HCEC 1CT (cell line): ENCODE data around the gene CSNK1A1L.

Experiments
- DNase-seq: peaks from one replicate; pipeline ENCODE4 v3.0.0-alpha.2; 2017

Gene CSNK1A1L

GRCh38 chr13:37106642-37107041 lies 1.2 kb upstream of the CSNK1A1L start:
- DNase-seq, result no peak

- no peak for DNase-seq
Observed at GRCh38 chr13:37102896-37103295, 2.6 kb downstream of the CSNK1A1L start.

- DNase-seq, result no peak
Observed at GRCh38 chr13:37101201-37101600, 4.3 kb downstream of the CSNK1A1L start.

GRCh38 chr13:37100731-37101130 lies 4.7 kb downstream of the CSNK1A1L start:
- DNase-seq, result no peak

DNA sequence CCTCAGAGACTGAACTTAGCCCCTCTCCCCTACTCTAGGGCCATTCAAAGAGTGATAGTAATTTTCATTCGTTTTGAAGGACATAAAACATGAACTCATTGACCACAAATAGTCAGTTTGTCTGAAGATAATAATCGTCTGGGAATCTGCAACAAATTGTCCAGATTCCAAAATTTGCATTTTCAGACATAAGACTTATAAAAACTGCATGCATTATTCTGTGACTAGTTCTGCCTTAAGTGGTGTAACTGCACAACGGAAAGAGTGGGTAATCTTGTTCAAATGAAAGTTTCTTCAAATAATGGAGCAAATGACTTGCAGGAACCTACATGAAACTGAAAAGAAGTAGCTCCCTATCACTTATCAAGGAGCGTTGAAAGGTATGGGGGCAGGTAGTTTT lies 8.4 kb downstream of the CSNK1A1L start:
- no peak for DNase-seq

GRCh38 chr13:37094840-37095239 lies 10.6 kb downstream of the CSNK1A1L start:
- no peak for DNase-seq

- DNase-seq, result no peak
Observed at GRCh38 chr13:37094099-37094498, 11.4 kb downstream of the CSNK1A1L start.

DNA sequence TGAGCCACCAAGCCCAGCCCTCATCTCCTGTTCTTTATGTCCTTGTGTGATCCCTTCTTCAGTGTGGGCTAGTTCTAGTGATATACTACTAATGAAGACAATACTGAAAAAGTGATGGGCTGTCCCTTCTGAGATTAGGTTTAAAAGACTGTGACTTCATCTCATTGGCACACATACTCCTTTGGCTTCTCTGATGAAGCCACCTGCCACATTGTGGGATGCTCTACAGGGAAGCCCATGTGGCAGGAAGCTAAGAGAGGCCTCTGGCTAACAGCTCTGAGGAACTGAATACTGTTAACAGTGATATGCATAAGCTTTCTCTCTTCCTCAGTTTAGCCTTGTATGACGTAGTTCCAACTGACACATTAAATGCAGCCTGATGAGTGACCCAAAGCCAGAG lies 13.6 kb downstream of the CSNK1A1L start:
- no peak for DNase-seq

DNA sequence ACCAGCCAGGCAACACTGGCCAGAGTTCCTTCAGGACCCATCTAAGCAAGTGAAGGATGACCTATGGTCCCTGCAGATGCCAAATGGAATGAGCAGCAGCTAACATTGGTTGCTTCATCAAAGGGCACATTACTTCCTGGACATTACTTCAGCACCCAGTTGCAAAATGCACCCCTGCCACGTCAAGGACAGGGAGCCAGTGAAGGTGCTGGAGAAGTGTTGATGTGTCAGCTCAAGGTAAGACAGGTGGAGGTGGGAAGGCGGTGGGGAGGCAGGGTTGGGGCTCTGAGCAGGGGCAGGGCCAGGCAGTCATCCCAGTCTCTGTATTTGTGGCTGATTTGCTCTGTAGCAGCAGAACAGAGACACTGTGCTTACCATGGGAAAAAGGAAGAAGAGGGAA lies 14.6 kb downstream of the CSNK1A1L start:
- DNase-seq, result no peak

GRCh38 chr13:37089495-37089894 lies 16.0 kb downstream of the CSNK1A1L start:
- no peak for DNase-seq

DNA sequence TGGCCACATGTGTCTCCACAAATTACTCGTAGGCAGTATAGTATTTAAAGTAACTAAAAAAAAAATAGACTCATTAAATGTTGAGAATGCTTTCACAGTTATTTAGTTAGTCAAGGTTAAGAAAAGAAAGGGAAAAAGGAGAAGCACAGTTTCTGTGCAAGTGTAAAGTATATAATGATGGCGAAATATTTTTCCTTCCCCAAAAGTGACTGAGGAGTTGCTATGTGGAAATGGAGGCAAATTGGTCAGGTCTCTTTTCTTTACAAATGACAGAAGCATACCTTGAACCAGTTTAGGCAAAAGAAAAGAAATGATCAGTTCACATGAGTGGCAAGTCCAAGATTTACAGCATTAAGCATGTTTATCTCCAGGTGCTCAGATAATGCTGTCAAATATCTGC lies 18.0 kb downstream of the CSNK1A1L start:
- no peak for DNase-seq

GRCh38 chr13:37085606-37086005 lies 19.9 kb downstream of the CSNK1A1L start:
- no peak for DNase-seq

GRCh38 chr13:37076818-37077217 lies 28.6 kb downstream of the CSNK1A1L start:
- DNase-seq, result no peak

GRCh38 chr13:37075164-37075563 lies 30.3 kb downstream of the CSNK1A1L start:
- DNase-seq, result no peak

GRCh38 chr13:37074703-37075102 lies 30.8 kb downstream of the CSNK1A1L start:
- peak; percentile 57 for DNase-seq

DNA sequence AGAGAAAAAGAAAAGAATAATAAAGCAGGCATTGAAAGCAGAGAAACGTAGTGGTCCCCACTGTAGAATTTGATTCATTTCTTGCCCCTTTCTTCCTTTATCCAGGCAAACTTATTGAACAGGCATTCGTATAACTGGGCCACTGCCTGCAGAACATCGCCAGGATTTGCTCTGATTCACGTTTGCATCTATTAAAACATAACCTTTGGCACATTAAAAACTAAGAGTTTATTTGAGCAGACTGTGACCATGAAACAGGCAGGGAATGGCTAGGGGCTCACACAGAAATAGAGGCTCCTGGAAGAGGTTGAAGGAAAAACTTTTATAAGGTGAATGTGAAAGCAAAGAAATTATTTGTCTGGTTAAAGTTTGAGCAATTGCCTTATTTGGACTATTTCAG lies 33.4 kb downstream of the CSNK1A1L start:
- no peak for DNase-seq

- no peak for DNase-seq
Observed at GRCh38 chr13:37070956-37071355, 34.5 kb downstream of the CSNK1A1L start.

DNA sequence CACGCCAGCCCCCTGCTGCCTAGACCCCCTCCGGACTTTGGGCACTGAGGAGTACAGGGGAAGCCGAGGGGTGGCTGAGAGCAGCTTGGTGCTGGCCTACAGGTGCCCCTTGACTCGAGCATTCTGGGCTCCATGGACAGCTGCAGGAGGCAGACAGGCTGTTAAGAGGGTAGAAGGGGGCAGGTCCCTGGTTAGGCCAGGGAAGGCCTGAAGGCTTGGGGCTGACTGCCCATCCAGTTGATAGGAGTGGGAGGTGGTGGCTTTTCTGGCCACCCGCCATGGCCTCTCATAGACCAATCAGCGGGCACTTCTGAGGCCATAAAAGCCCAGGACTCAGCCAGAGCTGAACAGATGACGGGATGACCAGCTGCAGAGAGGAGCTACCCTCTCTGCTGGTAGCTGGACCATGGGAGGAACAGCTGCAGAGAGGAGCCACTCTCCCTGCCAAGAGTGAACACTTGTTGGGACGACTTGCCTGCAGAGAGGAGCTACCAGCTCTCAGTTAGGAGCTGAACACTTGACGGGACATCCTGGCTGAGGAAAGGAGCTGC lies 35.2 kb downstream of the CSNK1A1L start:
- no peak for DNase-seq

DNA sequence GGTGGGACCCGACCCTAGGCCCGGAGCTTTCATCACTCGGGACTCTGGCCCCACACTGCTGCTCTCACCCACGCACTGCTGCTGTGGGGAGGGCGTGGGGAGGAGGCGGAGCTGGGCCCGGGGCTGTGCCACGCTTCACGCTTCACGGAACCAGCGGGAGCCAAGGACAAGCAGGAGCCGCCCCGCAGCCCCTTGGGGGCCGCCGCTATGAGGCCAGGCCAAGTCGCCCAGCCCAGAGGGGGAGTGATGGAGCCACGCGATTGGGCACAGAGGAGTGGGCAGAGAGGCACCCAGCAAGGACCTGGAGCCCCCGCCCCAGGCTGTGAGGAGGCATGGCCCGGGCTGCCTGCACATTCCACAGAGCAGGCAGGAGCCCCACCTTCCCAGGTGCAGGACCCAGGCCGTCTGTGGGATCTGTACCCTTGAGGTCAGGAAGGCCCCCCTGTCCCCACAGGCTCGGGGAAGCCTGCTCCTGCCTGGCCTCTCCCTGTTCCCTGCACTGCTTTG lies 35.8 kb downstream of the CSNK1A1L start:
- DNase-seq, result no peak

- peak; percentile 33 for DNase-seq
Observed at GRCh38 chr13:37068962-37069361, 36.5 kb downstream of the CSNK1A1L start.

GRCh38 chr13:37067874-37068273 lies 37.6 kb downstream of the CSNK1A1L start:
- DNase-seq, result no peak

GRCh38 chr13:37065890-37066526 lies 39.5 kb downstream of the CSNK1A1L start:
- DNase-seq, result no peak

GRCh38 chr13:37059848-37060192 lies 45.6 kb downstream of the CSNK1A1L start:
- no peak for DNase-seq

GRCh38 chr13:37058910-37059847 lies 46.3 kb downstream of the CSNK1A1L start, which contains the start of gene SUPT20H:
Gene SUPT20H, minus strand, starts transcription at chr13:37059688. Its CDS starts 8,198 bp downstream, at chr13:37051490.
- peak; percentile 91 for DNase-seq
